Gastrocnemius medialis (tissue), 4 donors: ENCODE results near the gene GABPB2. TPM values are rescaled to one million over a fixed set of nuclear protein-coding genes. Genes with fewer than 3 reads are reported as not detected.

Experiments used
- ATAC-seq, 2 donors: fragments of 150-250 bp; one replicate each; pipeline ENCODE4 v1.9.1; 2016
- DNase-seq, 2 donors: peaks; one replicate each; pipeline ENCODE4 v3.0.0-alpha.2; 2019
- H3K27ac ChIP-seq, 4 donors: fragments of 200-600 bp; sonication (generic); 1 replicate in 1 of 4; 2 replicates in 3 of 4; pipeline ENCODE4 v1.5.1; 2016 to 2018; ENCODE audit warnings: mild to moderate bottlenecking in 2 of 4, moderate library complexity in 1 of 4
- H3K27me3 ChIP-seq, 3 donors: fragments of 200-600 bp; sonication (generic) in 2 of 3; 1 replicate in 1 of 3; 2 replicates in 2 of 3; pipeline versions ENCODE4 v1.5.1 to v1.6.0; 2016 to 2019; ENCODE audit warnings: mild to moderate bottlenecking in 1 of 3, moderate library complexity in 1 of 3
- H3K36me3 ChIP-seq, 2 donors: fragments of 200-600 bp; sonication (generic) in 1 of 2; one replicate each; pipeline ENCODE4 v1.5.1; 2017 to 2018
- H3K4me1 ChIP-seq, 2 donors: fragments of 200-600 bp; sonication (generic) in 1 of 2; one replicate each; pipeline ENCODE4 v1.5.1; 2016 to 2017; ENCODE audit warnings: mild to moderate bottlenecking in 2 of 2
- H3K4me3 ChIP-seq, 4 donors: fragments of 200-600 bp; sonication (generic) in 3 of 4; 1 replicate in 1 of 4; 2 replicates in 3 of 4; pipeline ENCODE4 v1.5.1; 2016 to 2019; ENCODE audit warnings: mild to moderate bottlenecking in 2 of 4
- H3K9me3 ChIP-seq, 3 donors: fragments of 200-600 bp; sonication (generic) in 2 of 3; 1 replicate in 1 of 3; 2 replicates in 2 of 3; pipeline ENCODE4 v1.5.1; 2016 to 2019
- POLR2A ChIP-seq, 2 donors: fragments of 450-650 bp; IDR thresholded peaks; one replicate each; pipeline ENCODE4 v1.6.1; 2017; ENCODE audit warnings: antibody characterized with exemption in 2 of 2, mild to moderate bottlenecking in 2 of 2, moderate library complexity in 2 of 2
- in situ Hi-C, 4 donors: fragments of 200-750 bp; cut with MboI; loops; one replicate each; pipeline versions ENCODE4 v1.15.0 to v1.8.0; 2017; ENCODE audit warnings: low sequenced_read_pairs in 4 of 4
- intact Hi-C: fragments of 100-400 bp; cut with DNase I; formaldehyde crosslinking; loops from one replicate; pipeline ENCODE4 v1.15.1; 2023; ENCODE audit warnings: low total_unique reads
- total RNA-seq, 4 donors: library from RNA; depleted of rRNA; stranded (reverse); fragments of >200 nt; gene quantifications; one replicate each; pipeline versions ENCODE4 v1.1.0 to v1.2.3, GENCODE V29; 2016
- TF ChIP-seq, protein P1 (sequence below), 5 experiments: fragments of 450-650 bp in 3 of 5; fragments of 200-600 bp in 2 of 5; sonication (generic) in 2 of 5; IDR thresholded peaks in 4 of 5; conservative IDR thresholded peaks in 1 of 5; 1 replicate in 4 of 5; 2 replicates in 1 of 5; pipeline ENCODE4 v1.5.1; 2016 to 2019; ENCODE audit warnings: antibody characterized with exemption in 5 of 5, mild to moderate bottlenecking in 3 of 5, moderate library complexity in 3 of 5

The GABPB2 gene
- total RNA-seq, 4 donors from 2014 or later: 11.9 to 20.5 (median 17.9) TPM

DNA sequence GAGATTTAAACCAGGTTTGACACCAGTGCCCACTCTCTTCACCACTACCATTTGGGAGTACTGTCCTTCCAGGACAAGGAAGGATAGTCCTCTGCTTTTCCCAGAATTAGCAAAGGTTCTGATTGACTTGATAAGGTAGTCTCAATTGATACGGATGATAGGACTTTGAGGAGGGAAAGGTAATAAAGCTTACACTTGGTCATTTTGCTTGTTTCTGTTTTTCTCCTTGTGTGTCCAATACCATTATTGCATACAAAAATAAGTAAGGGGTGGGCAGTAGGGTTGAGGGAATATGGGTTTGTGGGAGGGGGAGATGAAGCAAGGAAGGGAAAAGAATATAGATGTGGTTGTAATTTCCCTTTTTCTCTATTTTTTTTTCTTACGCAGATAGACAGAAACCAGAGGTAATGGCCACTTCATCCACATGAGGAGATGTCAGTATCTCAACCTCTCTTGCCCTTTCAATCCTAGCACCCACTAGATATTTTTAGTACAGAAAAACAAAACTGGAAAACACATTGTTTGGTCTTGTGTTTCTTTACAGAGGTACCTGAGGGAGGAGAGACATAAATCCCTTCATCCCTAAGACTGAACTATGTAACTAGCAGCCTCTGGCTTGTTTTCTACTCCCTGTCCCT, 20.4 kb upstream of the GABPB2 start:
- Histone ChIP-seq H3K4me1 (peaks cover 6 to 17% of the 10 kb centered on the region in 2 donors), H3K36me3 (peaks cover 4 to 38% of the 10 kb centered on the region in 2 donors), H3K9me3 (no peaks in the 10 kb centered on the region), H3K27ac (peak overlapping the region in 2 of 4 donors; percentile 10 to 29), H3K4me3 (no peak overlapping the region), H3K27me3 (no peaks in the 10 kb centered on the region)
- TF ChIP-seq, protein P1, sequence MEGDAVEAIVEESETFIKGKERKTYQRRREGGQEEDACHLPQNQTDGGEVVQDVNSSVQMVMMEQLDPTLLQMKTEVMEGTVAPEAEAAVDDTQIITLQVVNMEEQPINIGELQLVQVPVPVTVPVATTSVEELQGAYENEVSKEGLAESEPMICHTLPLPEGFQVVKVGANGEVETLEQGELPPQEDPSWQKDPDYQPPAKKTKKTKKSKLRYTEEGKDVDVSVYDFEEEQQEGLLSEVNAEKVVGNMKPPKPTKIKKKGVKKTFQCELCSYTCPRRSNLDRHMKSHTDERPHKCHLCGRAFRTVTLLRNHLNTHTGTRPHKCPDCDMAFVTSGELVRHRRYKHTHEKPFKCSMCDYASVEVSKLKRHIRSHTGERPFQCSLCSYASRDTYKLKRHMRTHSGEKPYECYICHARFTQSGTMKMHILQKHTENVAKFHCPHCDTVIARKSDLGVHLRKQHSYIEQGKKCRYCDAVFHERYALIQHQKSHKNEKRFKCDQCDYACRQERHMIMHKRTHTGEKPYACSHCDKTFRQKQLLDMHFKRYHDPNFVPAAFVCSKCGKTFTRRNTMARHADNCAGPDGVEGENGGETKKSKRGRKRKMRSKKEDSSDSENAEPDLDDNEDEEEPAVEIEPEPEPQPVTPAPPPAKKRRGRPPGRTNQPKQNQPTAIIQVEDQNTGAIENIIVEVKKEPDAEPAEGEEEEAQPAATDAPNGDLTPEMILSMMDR (IDR thresholded peaks at IDR 0.05 in 4 of 5, conservative IDR thresholded peaks at IDR 0.05 in 1 of 5): no peak
- no peak for TF ChIP-seq POLR2A (IDR thresholded peaks at IDR 0.05)
- DNase-seq (no peak), ATAC-seq (no peak)
- in situ Hi-C loops (no loop called here), intact Hi-C loops (no loop called here)

GRCh38 chr1:151051356-151052009, 19.1 kb upstream of the GABPB2 start:
- H3K4me1 ChIP-seq: peaks cover 13 to 24% of the 10 kb centered on the region in 2 donors
- DNase-seq: no peak
- H3K36me3 ChIP-seq: peaks cover 6 to 49% of the 10 kb centered on the region in 2 donors
- intact Hi-C loops (no loop called here), in situ Hi-C loops (no loop called here)
- H3K27me3 ChIP-seq: no peaks in the 10 kb centered on the region
- no peak overlapping the region for H3K4me3 ChIP-seq
- H3K9me3 ChIP-seq: no peaks in the 10 kb centered on the region
- no peak overlapping the region for H3K27ac ChIP-seq
- ATAC-seq: no peak
- TF ChIP-seq, protein P1 (IDR thresholded peaks at IDR 0.05 in 4 of 5, conservative IDR thresholded peaks at IDR 0.05 in 1 of 5): no peak
- no peak for TF ChIP-seq POLR2A (IDR thresholded peaks at IDR 0.05)

GRCh38 chr1:151054971-151055547, 15.5 kb upstream of the GABPB2 start:
- no peaks in the 10 kb centered on the region for H3K9me3 ChIP-seq
- peak overlapping the region; percentile 90 to 98 (median 94) for H3K27ac ChIP-seq
- in situ Hi-C loops: no loop called here
- H3K27me3 ChIP-seq: no peaks in the 10 kb centered on the region
- H3K36me3 ChIP-seq: peaks cover 6 to 49% of the 10 kb centered on the region in 2 donors
- TF ChIP-seq, protein P1 (IDR thresholded peaks at IDR 0.05 in 4 of 5, conservative IDR thresholded peaks at IDR 0.05 in 1 of 5): no peak
- no peak for TF ChIP-seq POLR2A (IDR thresholded peaks at IDR 0.05)
- DNase-seq: no peak
- no peak for ATAC-seq
- no peak overlapping the region for H3K4me3 ChIP-seq
- intact Hi-C loops: loop anchor here (5.0 kb wide), 1 partner anchor 48 kb away; the partner anchor contains the start of genes MINDY1 and PRUNE1
- peaks cover 28 to 31% of the 10 kb centered on the region in 2 donors for H3K4me1 ChIP-seq

DNA sequence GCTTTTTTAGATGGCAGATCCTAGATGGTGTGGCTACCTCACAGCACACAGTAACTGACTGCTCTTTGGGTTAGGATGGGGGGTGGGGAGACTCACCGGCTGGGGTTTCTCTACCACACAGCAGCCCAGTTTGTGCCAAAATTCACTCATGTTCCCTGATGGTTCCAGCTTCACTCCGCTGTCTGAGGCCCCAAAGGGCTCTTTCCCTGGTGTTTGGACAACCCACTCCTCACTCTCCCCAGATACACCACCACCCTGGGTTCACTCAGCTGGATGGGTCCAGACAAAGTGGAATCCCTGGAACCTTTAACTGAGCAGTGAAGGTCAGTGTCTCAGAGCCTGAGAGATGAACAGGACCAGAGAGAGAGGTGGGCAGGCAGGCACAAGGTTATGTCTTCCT, 15.0 kb upstream of the GABPB2 start:
- no peak for ATAC-seq
- peaks cover 6 to 49% of the 10 kb centered on the region in 2 donors for H3K36me3 ChIP-seq
- peaks cover 28 to 35% of the 10 kb centered on the region in 2 donors for H3K4me1 ChIP-seq
- DNase-seq: no peak
- H3K4me3 ChIP-seq: no peak overlapping the region
- no peaks in the 10 kb centered on the region for H3K9me3 ChIP-seq
- H3K27me3 ChIP-seq: no peaks in the 10 kb centered on the region
- in situ Hi-C loops: no loop called here
- intact Hi-C loops: loop anchor here (5.0 kb wide), 1 partner anchor 48 kb away; the partner anchor contains the start of genes MINDY1 and PRUNE1
- no peak for TF ChIP-seq POLR2A (IDR thresholded peaks at IDR 0.05)
- TF ChIP-seq, protein P1 (IDR thresholded peaks at IDR 0.05 in 4 of 5, conservative IDR thresholded peaks at IDR 0.05 in 1 of 5): no peak
- peak overlapping the region; percentile 90 to 98 (median 94) for H3K27ac ChIP-seq
